Right lobe of liver (tissue), 4 donors: ENCODE measurements around the gene GALNT10.

Source experiments
- CTCF ChIP-seq, 4 donors: fragments of 200-600 bp in 3 of 4; fragments of 450-650 bp in 1 of 4; IDR thresholded peaks; one replicate each; pipeline versions ENCODE4 v1.5.1 to v1.8.0; 2016 to 2022; ENCODE audit warnings: antibody characterized with exemption in 4 of 4, mild to moderate bottlenecking in 2 of 4
- POLR2A ChIP-seq: fragments of 450-650 bp; IDR thresholded peaks from one replicate; pipeline ENCODE4 v1.6.1; 2017; ENCODE audit warnings: antibody characterized with exemption, mild to moderate bottlenecking
- donor health status: DM: no; HTN: no; CAD: no.
- donor health status: DM: no; HTN: no; CAD: no.
- donor health status: DM: no; HTN: yes; CAD: no.

GRCh38 chr5:154466147-154466546 lies 275.6 kb downstream of the GALNT10 start:
- TF ChIP-seq CTCF (IDR thresholded peaks at IDR 0.05), result no peak
- TF ChIP-seq POLR2A, result no peak
